RPMI8226 (cell line): Measurements from ENCODE around the gene ZNF830.
"Not testable (repeated sequence)": the region's sequence is repeated elsewhere in the genome, so short reads cannot be mapped to it uniquely, and the experiment has no call there.

Experiments
- DNase-seq: peaks from one replicate; pipeline ENCODE4 v3.0.0-alpha.2; 2015

ZNF830 gene

GRCh38 chr17:34961093-34961911 is at the start of gene ZNF830, which contains the start of gene CCT6B:
Gene ZNF830, plus strand, starts transcription at chr17:34961540. Its CDS starts 27 bp downstream, at chr17:34961567.
Gene CCT6B, minus strand, starts transcription at chr17:34961460. Its CDS starts 67 bp downstream, at chr17:34961393.
- DNase-seq: peak; percentile 95

- DNase-seq: no peak
Measured at GRCh38 chr17:34913001-34913400, 48.3 kb upstream of the ZNF830 start.

GRCh38 chr17:34916120-34916519 is 45.2 kb upstream of the ZNF830 start:
- DNase-seq: no peak

- no peak for DNase-seq
Measured at GRCh38 chr17:34917381-34917780, 44.0 kb upstream of the ZNF830 start.

GRCh38 chr17:34920676-34921075 is 40.7 kb upstream of the ZNF830 start:
- no peak for DNase-seq

GRCh38 chr17:34926661-34927060 is 34.7 kb upstream of the ZNF830 start:
- peak; percentile 59 for DNase-seq

- DNase-seq: no peak
Measured at GRCh38 chr17:34930283-34930682, 31.1 kb upstream of the ZNF830 start.

- DNase-seq: not testable (repeated sequence)
Measured at GRCh38 chr17:34950780-34951179, 10.6 kb upstream of the ZNF830 start.

GRCh38 chr17:34958438-34958837 is 2.9 kb upstream of the ZNF830 start:
- DNase-seq: no peak

GRCh38 chr17:34974179-34974578 is 12.8 kb downstream of the ZNF830 start:
- DNase-seq: no peak

GRCh38 chr17:34974794-34975785 is 13.8 kb downstream of the ZNF830 start:
- no peak for DNase-seq

GRCh38 chr17:34979153-34979552 is 17.8 kb downstream of the ZNF830 start:
- no peak for DNase-seq

- peak; percentile 4 for DNase-seq
Measured at GRCh38 chr17:34979650-34980352, 18.5 kb downstream of the ZNF830 start.

- peak; percentile 96 for DNase-seq
Measured at GRCh38 chr17:34980353-34980680, 19.0 kb downstream of the ZNF830 start, which contains the start of gene LIG3. Gene LIG3, plus strand, starts transcription at chr17:34980512. Its CDS starts 2,494 bp downstream, at chr17:34983006.

GRCh38 chr17:34980681-34981537 is 19.6 kb downstream of the ZNF830 start:
- peak; percentile 90 for DNase-seq

- no peak for DNase-seq
Measured at GRCh38 chr17:34981538-34982241, 20.4 kb downstream of the ZNF830 start.

GRCh38 chr17:34987232-34987631 is 25.9 kb downstream of the ZNF830 start:
- DNase-seq: no peak

GRCh38 chr17:34988644-34989043 is 27.3 kb downstream of the ZNF830 start:
- DNase-seq: no peak

GRCh38 chr17:34989473-34989872 is 28.1 kb downstream of the ZNF830 start:
- no peak for DNase-seq

- DNase-seq: peak; percentile 94
Measured at GRCh38 chr17:34990921-34991365, 29.6 kb downstream of the ZNF830 start.

GRCh38 chr17:34991606-34992005 is 30.3 kb downstream of the ZNF830 start:
- peak; percentile 57 for DNase-seq
